Kidney epithelial cell (primary cell): ENCODE results near the gene TMPRSS11B. TPM values are rescaled to one million over a fixed set of nuclear protein-coding genes. Genes with fewer than 3 reads are reported as not detected.
A peak's percentile ranks its signal among the peaks of the same experiment; 100 is the strongest.

Source experiments
- DNase-seq: peaks from one replicate; pipeline ENCODE4 v3.0.0-alpha.2; 2010; ENCODE audit warnings: low read depth
- H3K27me3 ChIP-seq: 2 replicates; pipeline ENCODE4 v1.6.0; 2011; ENCODE audit warnings: low read length; ENCODE audit not compliant: control insufficient read depth, insufficient read depth
- H3K36me3 ChIP-seq: 2 replicates; pipeline ENCODE4 v1.5.1; 2011; ENCODE audit warnings: low read length; ENCODE audit not compliant: control insufficient read depth, insufficient read depth
- H3K4me3 ChIP-seq: 2 replicates; pipeline ENCODE4 v1.5.1; 2011; ENCODE audit warnings: low read depth, mild to moderate bottlenecking, control low read depth, low read length
- total RNA-seq: library from RNA; depleted of rRNA; stranded (reverse); fragments of >200 nt; gene quantifications from 2 replicates; pipeline ENCODE4 v1.2.3, GENCODE V29; 2015
- TF ChIP-seq, protein P1 (sequence below): IDR thresholded peaks from 2 replicates; pipeline ENCODE4 v1.5.1; 2011; ENCODE audit warnings: mild to moderate bottlenecking, moderate library complexity, low read length, control low read depth, inconsistent platforms; ENCODE audit not compliant: insufficient read depth, poor library complexity, severe bottlenecking

The TMPRSS11B gene
- total RNA-seq, 1 donor from 2014 or later, result not detected

DNA sequence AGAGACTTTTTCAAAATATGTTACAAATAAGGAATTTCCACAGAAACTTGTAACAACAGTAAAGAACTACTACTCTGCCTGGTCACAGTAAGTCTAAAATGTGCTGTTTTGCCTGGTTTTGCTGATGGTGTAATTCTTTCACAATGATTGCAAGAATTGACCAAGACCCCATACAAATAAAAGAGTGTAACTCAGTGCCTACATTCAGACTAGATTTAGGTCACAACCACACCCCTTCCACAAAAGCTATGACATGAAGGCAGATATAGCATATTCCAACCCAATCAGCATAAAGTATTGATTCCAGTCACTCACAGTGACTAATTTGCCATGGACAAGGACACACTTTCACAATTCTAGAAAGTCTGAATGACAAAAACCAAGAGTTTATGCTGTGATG lies 62.1 kb downstream of the TMPRSS11B start:
- Histone ChIP-seq H3K4me3 (no peak overlapping the region), H3K27me3 (no peaks in the 10 kb centered on the region), H3K36me3 (no peaks in the 10 kb centered on the region)
- TF ChIP-seq, protein P1, sequence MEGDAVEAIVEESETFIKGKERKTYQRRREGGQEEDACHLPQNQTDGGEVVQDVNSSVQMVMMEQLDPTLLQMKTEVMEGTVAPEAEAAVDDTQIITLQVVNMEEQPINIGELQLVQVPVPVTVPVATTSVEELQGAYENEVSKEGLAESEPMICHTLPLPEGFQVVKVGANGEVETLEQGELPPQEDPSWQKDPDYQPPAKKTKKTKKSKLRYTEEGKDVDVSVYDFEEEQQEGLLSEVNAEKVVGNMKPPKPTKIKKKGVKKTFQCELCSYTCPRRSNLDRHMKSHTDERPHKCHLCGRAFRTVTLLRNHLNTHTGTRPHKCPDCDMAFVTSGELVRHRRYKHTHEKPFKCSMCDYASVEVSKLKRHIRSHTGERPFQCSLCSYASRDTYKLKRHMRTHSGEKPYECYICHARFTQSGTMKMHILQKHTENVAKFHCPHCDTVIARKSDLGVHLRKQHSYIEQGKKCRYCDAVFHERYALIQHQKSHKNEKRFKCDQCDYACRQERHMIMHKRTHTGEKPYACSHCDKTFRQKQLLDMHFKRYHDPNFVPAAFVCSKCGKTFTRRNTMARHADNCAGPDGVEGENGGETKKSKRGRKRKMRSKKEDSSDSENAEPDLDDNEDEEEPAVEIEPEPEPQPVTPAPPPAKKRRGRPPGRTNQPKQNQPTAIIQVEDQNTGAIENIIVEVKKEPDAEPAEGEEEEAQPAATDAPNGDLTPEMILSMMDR, result no peak
- DNase-seq, result no peak

DNA sequence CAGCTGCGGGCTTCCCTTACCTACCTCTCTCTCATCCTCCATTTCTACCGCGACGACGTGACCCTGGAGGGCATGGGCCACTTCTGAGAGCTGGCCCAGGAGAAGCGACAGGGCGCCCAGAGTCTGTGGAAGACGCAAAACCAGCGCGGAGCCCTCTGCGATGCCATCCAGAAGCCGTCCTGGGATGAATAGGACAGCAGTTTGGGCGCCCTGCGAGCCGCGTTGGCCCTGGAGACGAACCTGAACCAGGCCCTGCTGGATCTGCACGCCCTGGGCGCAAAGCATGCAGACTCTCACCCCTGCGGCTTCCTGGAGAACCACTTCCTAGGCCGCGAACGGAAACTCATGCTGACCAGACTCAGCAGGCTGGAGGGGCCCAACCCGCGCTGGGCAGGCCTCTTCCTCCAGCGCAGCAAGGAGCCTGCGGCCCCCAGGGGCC lies 63.1 kb downstream of the TMPRSS11B start:
- TF ChIP-seq, protein P1, result no peak
- H3K36me3 ChIP-seq, result no peaks in the 10 kb centered on the region
- H3K27me3 ChIP-seq, result no peaks in the 10 kb centered on the region
- no peak overlapping the region for H3K4me3 ChIP-seq
- DNase-seq, result no peak

DNA sequence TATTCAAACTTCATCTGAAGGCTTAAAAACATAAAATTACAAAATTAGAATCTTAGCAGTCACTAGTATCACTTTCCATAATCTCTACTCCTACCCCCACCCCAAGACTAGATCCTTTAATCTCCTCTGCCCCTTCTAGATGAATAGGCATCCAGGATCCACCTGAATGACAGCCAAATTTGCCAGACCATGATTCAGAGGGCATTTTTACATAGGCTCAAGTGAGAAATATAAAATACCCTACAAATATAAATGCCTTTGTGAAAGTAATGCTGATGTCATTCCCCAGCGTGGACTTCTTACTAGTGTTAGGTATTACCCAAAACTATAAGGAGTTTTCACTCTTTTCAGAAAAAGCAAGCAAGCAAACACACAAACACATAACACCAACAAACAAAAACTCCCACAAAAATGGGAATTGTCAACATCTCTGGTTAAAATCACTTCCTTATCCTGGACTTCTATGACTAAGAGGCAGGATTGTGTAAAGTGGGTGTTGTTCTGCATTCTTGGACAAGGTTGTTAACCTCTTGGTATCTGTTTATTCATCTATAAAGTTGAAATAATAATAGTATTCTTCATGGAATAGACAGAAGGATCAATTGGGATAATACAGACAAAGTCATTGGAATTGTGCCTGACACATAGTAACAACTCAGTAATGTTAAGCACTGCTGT lies 64.5 kb downstream of the TMPRSS11B start:
- H3K36me3 ChIP-seq, result no peaks in the 10 kb centered on the region
- TF ChIP-seq, protein P1, result no peak
- H3K27me3 ChIP-seq, result no peaks in the 10 kb centered on the region
- no peak overlapping the region for H3K4me3 ChIP-seq
- peak; percentile 50 for DNase-seq

DNA sequence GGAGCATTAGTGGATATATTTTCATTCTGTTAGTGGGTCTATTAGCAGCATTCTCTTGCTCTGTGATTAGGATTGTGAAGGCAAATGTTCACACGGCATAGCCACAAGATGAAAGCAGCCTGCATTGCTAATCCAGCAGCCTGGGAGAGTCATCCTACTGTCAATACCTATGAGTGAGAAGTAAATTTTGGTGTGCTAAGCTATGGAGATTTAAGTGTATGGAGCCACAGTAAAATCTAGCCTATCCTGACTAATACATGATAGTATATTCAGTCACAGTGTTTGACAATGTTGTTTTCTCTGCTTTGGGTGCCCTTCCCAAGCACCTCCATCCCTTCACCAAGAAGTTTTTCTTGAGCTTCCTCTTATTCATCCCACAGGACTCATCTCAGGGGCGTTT lies 68.6 kb downstream of the TMPRSS11B start:
- H3K4me3 ChIP-seq, result no peak overlapping the region
- H3K36me3 ChIP-seq, result no peaks in the 10 kb centered on the region
- no peak for DNase-seq
- H3K27me3 ChIP-seq, result no peaks in the 10 kb centered on the region
- TF ChIP-seq, protein P1, result no peak

Other genes starting within 250 kb of the TMPRSS11B start
- not detected in 2 replicates for gene TMPRSS11F, start 115.8 kb downstream of the TMPRSS11B start, total RNA-seq
- 37.7 and 46.1 TPM in 2 replicates for gene YTHDC1, start 104.4 kb upstream of the TMPRSS11B start, total RNA-seq
- gene TMPRSS11E, start 201.8 kb upstream of the TMPRSS11B start, total RNA-seq, result not detected in 2 replicates